GM06990 (cell line): ENCODE measurements around the gene MRPL23.

Experiments
- DNase-seq: peaks from one replicate; pipeline ENCODE4 v3.0.0-alpha.2; 2011; ENCODE audit not compliant: insufficient read length; ENCODE audit errors: extremely low read depth
- H3K27me3 ChIP-seq: replicated peaks from 2 replicates; pipeline ENCODE4 v1.6.0; 2011; ENCODE audit warnings: low read length; ENCODE audit not compliant: control insufficient read depth, insufficient read depth
- H3K36me3 ChIP-seq: 2 replicates; pipeline ENCODE4 v1.5.1; 2011; ENCODE audit warnings: low read length; ENCODE audit not compliant: control insufficient read depth, insufficient read depth
- H3K4me3 ChIP-seq: replicated peaks from 2 replicates; pipeline ENCODE4 v1.5.1; 2011; ENCODE audit warnings: low read depth, mild to moderate bottlenecking, control low read depth, low read length
- TF ChIP-seq, protein P1 (sequence below): IDR thresholded peaks from 2 replicates; pipeline ENCODE4 v1.5.1; 2011; ENCODE audit warnings: low read length, control low read depth, mild to moderate bottlenecking, inconsistent platforms; ENCODE audit not compliant: insufficient read depth, poor library complexity, severe bottlenecking

MRPL23 gene

DNA sequence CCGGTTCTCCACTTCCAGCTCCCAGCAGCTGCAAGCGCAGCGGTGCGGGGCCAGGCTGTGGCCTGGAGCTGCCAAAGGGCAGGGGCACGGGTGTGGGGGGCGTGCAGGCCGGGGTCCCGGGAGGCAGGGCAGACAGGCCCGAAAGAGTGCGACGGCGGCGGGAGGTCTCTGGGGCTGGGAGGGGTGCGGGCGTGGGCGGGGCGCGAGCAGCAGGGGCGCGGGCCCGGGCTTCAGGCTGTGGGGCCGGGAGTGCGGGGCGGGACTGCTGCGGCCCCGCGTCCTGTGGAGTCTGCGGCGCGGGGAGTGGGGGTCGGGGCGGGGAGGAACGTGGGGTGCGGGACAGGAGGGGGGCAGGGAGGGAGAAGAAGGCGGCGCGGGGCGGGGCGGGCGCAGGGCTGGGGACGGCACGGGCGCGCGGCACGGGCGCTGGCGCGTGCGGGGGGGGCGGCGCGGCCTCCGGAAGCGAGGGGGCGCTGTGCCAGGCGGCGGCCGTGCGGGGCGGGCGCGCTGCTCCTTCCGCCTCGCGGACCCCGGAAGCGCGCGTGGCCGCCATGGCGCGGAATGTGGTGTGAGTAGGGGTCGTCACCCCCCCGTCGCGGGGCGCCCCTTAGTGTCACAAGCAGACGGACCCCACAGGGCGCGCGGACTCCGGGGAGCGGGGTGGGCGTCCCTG is at the start of gene MRPL23:
Gene MRPL23 (plus strand): TSS at position 521 of the 673 bp plus-strand sequence. CDS start 31 bp downstream, at position 552.
- no peak within 1 kb of the TSS for H3K4me3 ChIP-seq
- no peak for DNase-seq
- H3K36me3 ChIP-seq: no peaks in the 10 kb centered on the region
- TF ChIP-seq, protein P1, sequence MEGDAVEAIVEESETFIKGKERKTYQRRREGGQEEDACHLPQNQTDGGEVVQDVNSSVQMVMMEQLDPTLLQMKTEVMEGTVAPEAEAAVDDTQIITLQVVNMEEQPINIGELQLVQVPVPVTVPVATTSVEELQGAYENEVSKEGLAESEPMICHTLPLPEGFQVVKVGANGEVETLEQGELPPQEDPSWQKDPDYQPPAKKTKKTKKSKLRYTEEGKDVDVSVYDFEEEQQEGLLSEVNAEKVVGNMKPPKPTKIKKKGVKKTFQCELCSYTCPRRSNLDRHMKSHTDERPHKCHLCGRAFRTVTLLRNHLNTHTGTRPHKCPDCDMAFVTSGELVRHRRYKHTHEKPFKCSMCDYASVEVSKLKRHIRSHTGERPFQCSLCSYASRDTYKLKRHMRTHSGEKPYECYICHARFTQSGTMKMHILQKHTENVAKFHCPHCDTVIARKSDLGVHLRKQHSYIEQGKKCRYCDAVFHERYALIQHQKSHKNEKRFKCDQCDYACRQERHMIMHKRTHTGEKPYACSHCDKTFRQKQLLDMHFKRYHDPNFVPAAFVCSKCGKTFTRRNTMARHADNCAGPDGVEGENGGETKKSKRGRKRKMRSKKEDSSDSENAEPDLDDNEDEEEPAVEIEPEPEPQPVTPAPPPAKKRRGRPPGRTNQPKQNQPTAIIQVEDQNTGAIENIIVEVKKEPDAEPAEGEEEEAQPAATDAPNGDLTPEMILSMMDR: no peak
- no peaks in the 10 kb centered on the region for H3K27me3 ChIP-seq

DNA sequence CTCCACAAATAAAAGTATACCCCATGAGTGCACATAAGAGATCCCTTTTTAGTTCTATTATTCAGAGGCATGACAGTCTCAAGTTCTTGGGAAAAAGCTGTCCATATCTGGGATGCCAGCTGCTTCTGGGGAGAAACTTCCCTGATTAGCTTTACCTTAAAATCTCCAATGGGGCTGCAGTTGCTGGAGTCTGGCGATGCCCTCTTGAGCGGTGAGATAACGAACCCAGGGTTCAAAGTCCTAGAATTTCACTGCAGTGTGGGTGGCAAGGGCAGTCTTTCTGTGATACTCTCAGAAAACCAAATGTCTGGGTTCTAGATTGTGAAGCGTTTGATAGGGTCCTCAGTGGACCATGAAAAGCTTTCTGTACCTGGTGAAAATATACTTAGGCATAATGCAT is 48.0 kb upstream of the MRPL23 start:
- DNase-seq: no peak
- TF ChIP-seq, protein P1: no peak

DNA sequence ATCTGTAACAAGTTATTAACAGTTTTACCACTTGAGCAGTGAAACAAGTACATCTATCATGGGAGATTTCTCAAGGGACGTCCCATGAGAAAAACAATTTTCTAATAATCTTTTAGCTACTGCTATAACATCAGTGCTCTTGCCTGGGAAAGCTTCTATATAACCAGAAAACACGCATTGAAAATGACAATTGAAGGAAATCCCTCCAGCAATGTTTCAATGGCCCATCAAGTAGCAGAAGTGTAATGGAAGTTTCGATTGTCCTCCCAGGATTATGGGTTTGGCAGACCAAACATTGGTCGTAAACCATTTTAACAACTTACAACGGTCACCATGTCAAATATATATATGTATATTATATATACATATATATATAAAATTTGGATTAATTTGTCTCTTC is 47.4 kb upstream of the MRPL23 start:
- H3K27me3 ChIP-seq: no peaks in the 10 kb centered on the region; the same call in 1 of the 2 replicates
- TF ChIP-seq, protein P1: no peak
- H3K4me3 ChIP-seq: no peak overlapping the region
- DNase-seq: no peak
- no peaks in the 10 kb centered on the region for H3K36me3 ChIP-seq

More for the DNA sequence above, 48.0 kb upstream of the MRPL23 start:
- Histone ChIP-seq H3K4me3 (no peak overlapping the region), H3K36me3 (no peaks in the 10 kb centered on the region), H3K27me3 (no peaks in the 10 kb centered on the region; the same call in 1 of the 2 replicates)

DNA sequence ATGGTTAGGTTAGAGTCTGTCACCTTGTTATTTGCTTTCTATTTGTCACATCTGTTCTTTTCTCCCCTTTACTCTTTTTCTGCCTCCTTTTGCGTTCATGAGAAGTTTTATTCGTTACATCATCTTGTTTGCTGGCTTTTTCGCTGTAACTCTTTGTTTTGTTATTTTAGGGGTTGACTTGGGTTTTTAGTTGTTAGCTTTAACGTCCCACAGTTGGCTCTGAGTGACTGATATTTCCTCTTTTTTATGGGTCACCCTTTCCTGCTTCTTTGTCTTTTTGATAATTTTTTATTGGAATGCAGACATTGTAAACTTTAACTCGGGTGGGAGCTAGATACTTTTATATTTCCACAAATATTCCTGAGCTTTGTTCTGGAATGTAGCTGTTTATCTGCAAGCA is 41.0 kb upstream of the MRPL23 start:
- Histone ChIP-seq H3K36me3 (no peaks in the 10 kb centered on the region), H3K27me3 (0 out of 2 replicates have a peak, but pooled peaks cover 1% of the 10 kb centered on the region), H3K4me3 (no peak overlapping the region)
- TF ChIP-seq, protein P1: no peak
- DNase-seq: no peak

- no peak for DNase-seq
- TF ChIP-seq, protein P1: no peak
- Histone ChIP-seq H3K36me3 (no peaks in the 10 kb centered on the region), H3K27me3 (0 out of 2 replicates have a peak, but pooled peaks cover 1% of the 10 kb centered on the region), H3K4me3 (no peak overlapping the region)
Measured at GRCh38 chr11:1906611-1907423, 40.3 kb upstream of the MRPL23 start.
